PC-3 (cell line): ENCODE data around the gene CCT5.

Experiments used
- EZH2 ChIP-seq: fragments of 300-600 bp; sonication (generic); IDR thresholded peaks from one replicate; pipeline ENCODE4 v1.6.1; 2017; ENCODE audit warnings: antibody characterized with exemption, mild to moderate bottlenecking, low read length; ENCODE audit not compliant: unreplicated experiment
- EZH2phosphoT487 ChIP-seq: fragments of 300-600 bp; sonication (generic); IDR thresholded peaks from 2 replicates; pipeline ENCODE4 v1.6.1; 2018; ENCODE audit warnings: mild to moderate bottlenecking, antibody characterized with exemption, low read length, borderline replicate concordance
- TF ChIP-seq, protein P1 (sequence below): fragments of 300-600 bp; sonication (generic); conservative IDR thresholded peaks from 2 replicates; pipeline ENCODE4 v1.5.1; 2017; ENCODE audit warnings: antibody characterized with exemption, low read depth, mild to moderate bottlenecking, low read length

- TF ChIP-seq, protein P1, sequence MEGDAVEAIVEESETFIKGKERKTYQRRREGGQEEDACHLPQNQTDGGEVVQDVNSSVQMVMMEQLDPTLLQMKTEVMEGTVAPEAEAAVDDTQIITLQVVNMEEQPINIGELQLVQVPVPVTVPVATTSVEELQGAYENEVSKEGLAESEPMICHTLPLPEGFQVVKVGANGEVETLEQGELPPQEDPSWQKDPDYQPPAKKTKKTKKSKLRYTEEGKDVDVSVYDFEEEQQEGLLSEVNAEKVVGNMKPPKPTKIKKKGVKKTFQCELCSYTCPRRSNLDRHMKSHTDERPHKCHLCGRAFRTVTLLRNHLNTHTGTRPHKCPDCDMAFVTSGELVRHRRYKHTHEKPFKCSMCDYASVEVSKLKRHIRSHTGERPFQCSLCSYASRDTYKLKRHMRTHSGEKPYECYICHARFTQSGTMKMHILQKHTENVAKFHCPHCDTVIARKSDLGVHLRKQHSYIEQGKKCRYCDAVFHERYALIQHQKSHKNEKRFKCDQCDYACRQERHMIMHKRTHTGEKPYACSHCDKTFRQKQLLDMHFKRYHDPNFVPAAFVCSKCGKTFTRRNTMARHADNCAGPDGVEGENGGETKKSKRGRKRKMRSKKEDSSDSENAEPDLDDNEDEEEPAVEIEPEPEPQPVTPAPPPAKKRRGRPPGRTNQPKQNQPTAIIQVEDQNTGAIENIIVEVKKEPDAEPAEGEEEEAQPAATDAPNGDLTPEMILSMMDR = no peak
- TF ChIP-seq EZH2 (no peak), EZH2phosphoT487 (no peak)
These were observed 51.2 kb downstream of the CCT5 start for GRCh38 chr5:10301266-10301665.
